GM18498 (cell line): Measurements from ENCODE around the gene KCNC3.

Experiments
- ATAC-seq: cut with Tn5 transposase; IDR thresholded peaks from one replicate; pipeline ENCODE4 v1.9.1; 2021; ENCODE audit warnings: mild to moderate bottlenecking, moderate library complexity; ENCODE audit not compliant: unreplicated experiment

KCNC3 gene

GRCh38 chr19:50329146-50329925 lies at the start of gene KCNC3:
Gene KCNC3 (minus strand): TSS chr19:50329377. CDS start chr19:50329082, 295 bp downstream.
- ATAC-seq = peak; percentile 52

- ATAC-seq = no peak
Measured at GRCh38 chr19:50378863-50379236, 49.7 kb upstream of the KCNC3 start.

- no peak for ATAC-seq
Measured at GRCh38 chr19:50378169-50378862, 49.1 kb upstream of the KCNC3 start.

DNA sequence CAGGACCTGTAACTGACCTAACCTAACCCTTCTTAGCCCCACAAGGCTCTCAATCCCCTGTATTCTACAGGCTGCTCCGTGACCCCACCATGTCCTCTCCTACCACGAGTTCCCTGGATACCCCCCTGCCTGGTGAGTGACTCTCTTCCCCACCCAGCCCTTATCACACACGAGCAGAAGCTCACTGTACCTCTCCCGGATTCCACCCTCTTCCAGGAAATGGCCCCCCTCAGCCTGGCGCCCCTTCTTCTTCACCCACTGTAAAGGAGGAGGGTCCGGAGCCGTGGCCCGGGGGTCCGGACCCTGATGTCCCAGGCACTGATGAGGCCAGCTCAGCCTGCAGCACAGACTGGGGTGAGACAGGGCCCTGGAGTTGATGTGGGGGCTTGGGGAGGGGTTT lies 48.3 kb upstream of the KCNC3 start:
- ATAC-seq = no peak

GRCh38 chr19:50377051-50377461 lies 47.9 kb upstream of the KCNC3 start:
- ATAC-seq = peak; percentile 2

DNA sequence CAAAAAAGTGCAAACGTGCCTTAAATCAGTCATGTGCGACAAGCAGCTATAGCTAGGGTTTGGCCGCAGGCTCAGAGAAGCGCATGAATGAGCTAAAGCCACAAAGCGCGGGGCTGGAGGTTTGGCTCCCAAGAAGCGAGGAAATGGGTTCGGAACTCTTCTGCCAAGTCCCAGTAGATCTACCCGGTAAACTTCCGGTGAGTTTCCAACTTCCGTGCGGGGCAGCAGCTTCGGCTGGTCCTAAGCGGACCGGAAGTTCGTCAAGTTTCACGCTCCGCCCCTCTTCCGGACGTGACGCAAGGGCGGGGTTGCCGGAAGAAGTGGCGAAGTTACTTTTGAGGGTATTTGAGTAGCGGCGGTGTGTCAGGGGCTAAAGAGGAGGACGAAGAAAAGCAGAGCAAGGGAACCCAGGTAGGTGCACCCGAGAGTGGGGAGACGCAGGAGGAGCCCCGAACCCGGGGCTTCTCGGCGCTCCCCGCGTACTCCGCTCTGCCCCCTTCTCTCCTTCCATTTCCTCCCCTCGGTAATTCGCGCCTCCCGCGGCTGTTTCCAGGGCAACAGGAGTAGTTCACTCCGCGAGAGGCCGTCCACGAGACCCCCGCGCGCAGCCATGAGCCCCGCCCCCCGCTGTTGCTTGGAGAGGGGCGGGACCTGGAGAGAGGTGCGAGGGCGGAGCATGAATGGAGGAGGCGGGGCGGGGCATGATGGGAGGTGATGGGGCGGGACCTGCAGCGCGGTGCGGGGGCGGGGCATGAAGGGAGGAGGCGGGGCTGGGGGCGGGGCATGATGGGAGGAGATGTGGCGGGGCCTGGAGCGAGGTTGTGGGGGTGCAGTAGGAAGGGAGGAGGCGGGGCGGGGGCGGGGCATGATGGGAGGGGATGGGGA lies 47.2 kb upstream of the KCNC3 start, which contains the start of gene NR1H2:
NR1H2 (plus strand) TSS at position 292 of the 885 bp plus-strand sequence. CDS start 1,149 bp downstream, outside the sequence.
- peak; percentile 83 for ATAC-seq

DNA sequence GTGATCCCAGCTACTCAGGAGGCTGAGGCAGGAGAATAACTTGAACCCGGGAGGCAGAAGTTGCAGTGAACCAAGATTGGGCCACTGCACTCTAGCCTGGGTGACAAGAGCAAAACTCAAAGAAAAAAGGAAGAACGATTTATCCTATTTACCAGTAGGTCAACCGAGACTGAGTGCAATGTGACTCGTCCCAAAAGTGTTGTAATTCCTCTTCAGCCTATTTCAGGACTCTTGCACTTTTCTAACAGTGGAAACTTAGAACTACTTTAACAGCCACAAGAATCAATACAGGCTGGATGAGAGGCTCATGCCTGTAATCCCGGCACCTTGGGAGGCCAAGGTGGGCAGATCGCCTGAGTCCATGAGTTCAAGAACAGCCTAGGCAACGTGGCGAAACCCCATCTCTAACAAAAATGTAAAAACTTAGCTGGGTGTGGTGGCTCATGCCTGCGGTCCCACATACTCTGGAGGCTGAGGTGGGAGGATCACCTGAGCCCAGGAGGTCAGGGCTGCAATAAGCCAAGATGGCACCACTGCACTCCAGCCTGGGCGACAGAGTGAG lies 42.8 kb upstream of the KCNC3 start:
- no peak for ATAC-seq

DNA sequence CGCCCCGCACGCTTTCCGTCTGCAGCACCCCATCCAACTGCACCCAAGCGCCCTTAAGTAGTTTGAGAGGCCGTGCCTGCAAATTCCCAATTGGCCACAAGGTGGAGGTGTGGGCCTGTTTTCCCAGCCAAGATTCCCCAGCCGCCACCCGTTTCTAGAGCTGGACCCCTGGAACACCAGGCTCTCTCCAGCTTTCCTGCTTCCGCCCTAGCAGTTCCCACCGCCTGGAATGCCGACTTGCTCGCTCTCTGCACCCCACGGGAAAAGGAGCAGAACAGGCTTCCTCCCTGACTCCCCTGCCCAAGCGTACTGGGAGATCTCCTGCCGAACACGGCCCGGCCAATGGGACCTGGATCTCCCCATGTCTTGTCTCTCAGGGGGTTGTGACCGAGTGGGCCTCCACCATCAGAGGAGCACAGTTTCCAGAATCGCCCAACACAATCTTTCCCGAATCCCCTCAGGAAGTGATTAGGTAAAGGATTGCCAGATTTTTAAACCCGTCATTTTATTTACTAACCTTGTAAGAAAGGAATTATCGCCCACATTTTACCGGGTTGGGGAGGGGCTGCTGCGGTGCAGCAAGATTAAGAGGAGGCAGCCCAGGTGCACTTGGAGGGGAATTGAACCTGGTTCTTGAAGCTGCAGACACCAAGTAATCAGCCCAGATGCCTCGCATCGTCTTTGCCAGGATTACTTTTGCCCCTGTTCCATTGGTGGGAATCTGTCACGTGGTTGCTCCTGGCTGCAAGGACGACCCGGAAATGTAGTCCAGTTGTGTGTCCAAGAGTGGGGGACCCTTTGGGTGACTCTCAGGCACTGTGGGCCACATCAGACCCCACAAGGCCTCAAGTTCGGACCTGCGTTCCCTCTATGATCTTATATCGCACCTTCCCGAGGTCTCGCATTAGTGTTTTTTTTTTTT lies 39.7 kb upstream of the KCNC3 start:
- ATAC-seq = no peak

GRCh38 chr19:50365434-50366306 lies 36.5 kb upstream of the KCNC3 start, which contains the start of gene NAPSA:
Gene NAPSA (minus strand): TSS chr19:50365639. CDS start chr19:50365621, 18 bp downstream.
- ATAC-seq = no peak

- no peak for ATAC-seq
Measured at GRCh38 chr19:50362656-50363424, 33.7 kb upstream of the KCNC3 start.

GRCh38 chr19:50362030-50362412 lies 32.8 kb upstream of the KCNC3 start:
- no peak for ATAC-seq

- no peak for ATAC-seq
Measured at GRCh38 chr19:50361290-50362029, 32.3 kb upstream of the KCNC3 start.

- ATAC-seq = no peak
Measured at GRCh38 chr19:50359328-50359818, 30.2 kb upstream of the KCNC3 start.

DNA sequence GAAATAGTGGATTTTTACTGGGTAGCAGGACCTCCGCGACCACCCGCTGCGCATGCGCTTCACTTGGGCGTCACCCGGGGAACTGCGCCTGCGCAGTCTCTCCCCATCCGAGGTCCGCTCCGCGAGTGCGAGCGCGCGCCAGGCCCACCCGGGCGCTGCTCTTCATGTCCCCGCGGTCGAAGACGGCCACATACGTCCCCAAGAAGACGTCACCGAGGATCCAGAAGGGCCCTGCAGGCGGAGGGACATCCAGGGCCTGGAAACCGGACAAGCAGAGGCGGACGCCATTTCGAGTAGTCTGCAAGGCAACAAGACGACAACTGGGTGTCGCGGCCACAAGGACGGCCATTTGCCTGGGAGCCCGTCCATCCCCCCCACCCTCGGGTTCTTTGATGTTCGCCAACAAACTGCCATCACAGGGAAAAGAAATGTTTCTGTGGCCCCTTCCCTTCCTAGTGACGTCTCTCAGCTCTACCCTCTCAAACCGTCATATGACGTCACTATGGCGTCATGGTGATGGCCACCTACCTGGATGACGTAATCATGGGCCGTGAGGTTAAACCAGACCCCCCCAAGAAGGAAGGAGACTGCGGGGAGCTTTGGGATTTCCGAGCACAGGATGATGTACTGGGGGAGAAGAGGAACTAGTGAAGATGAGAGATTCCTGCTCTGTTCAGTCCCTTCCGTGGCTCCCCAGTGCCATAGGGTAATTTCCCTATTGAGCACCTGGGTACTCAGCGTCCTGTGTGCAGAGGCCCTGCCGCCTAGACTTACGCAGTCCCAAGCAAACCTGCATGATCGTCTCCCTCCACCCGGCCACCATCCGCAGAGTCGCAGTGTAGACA lies 29.5 kb upstream of the KCNC3 start:
- no peak for ATAC-seq

DNA sequence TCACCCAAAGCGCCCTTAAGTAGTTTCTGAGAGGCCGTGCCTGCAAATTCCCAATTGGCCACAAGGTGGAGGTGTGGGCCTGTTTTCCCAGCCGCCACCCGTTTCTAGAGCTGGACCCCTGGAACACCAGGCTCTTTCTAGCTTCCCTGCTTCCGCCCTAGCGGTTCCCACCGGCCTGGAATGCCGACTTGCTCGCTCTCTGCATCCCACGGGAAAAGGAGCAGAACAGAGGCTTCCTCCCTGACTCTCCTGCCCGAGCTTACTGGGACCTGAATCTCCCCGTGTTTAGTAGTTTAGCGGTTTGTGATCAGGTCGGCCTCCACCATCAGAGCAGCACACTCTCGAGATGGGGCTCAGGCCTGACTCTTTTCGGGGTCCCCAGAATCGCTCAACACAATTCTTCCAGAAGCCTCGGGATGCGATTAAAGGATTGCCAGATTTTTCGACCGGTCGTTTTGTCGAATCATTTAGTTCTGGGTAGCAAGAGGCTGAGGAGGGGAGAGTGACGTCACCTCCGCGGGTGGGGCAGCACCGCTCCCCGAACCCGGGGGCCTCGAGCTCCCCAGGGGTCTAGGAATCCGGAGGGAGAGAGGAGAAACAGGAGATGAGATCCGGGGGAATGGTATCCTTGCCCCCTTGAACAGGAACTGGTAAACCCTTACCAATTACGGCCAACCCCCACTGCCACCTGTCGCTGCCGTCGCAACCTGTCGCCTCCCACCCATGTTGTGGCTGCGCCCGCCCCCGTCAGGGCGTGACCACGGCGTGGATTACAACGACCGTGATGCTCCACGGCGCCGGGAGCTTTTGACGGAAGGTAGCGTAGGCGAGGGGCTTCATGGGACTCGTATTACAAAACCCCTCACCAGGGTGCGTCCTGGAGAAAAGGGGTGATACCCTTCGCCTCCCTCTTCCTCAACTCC lies 28.3 kb upstream of the KCNC3 start:
- ATAC-seq = peak; percentile 52
